ENCODE results near the gene CNOT4.

The CNOT4 gene

DNA sequence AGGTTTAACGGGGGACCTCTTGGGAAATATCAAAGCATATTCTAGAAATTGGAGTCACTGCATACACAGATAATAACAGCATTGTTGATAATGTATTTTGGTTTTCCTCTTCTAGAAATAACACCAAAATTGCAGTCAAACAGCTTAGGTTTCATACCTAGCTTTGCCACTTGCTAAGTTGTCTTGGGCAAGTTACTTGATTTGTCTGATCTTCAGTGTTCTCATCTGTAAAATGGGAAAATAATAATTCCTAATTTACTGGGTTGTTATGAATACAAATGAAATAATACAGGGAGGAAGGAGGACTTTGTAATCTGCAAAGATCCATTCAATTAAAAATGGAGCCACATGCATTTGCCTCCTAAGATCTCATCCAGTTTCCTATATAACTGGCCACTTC, 27.6 kb upstream of the CNOT4 start:
- no peaks in the 10 kb centered on the region for H3K9me3 ChIP-seq
- TF ChIP-seq, protein P1, sequence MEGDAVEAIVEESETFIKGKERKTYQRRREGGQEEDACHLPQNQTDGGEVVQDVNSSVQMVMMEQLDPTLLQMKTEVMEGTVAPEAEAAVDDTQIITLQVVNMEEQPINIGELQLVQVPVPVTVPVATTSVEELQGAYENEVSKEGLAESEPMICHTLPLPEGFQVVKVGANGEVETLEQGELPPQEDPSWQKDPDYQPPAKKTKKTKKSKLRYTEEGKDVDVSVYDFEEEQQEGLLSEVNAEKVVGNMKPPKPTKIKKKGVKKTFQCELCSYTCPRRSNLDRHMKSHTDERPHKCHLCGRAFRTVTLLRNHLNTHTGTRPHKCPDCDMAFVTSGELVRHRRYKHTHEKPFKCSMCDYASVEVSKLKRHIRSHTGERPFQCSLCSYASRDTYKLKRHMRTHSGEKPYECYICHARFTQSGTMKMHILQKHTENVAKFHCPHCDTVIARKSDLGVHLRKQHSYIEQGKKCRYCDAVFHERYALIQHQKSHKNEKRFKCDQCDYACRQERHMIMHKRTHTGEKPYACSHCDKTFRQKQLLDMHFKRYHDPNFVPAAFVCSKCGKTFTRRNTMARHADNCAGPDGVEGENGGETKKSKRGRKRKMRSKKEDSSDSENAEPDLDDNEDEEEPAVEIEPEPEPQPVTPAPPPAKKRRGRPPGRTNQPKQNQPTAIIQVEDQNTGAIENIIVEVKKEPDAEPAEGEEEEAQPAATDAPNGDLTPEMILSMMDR (IDR thresholded peaks at IDR 0.05; ENCODE audit: low read depth, low read length), result no peak
- no peak for DNase-seq
- H3K4me3 ChIP-seq (ENCODE audit: low read depth, low read length), result no peak overlapping the region
- no peaks in the 10 kb centered on the region for H3K36me3 ChIP-seq
- H3K27me3 ChIP-seq, result no peaks in the 10 kb centered on the region
- no peaks in the 10 kb centered on the region for H3K4me1 ChIP-seq

DNA sequence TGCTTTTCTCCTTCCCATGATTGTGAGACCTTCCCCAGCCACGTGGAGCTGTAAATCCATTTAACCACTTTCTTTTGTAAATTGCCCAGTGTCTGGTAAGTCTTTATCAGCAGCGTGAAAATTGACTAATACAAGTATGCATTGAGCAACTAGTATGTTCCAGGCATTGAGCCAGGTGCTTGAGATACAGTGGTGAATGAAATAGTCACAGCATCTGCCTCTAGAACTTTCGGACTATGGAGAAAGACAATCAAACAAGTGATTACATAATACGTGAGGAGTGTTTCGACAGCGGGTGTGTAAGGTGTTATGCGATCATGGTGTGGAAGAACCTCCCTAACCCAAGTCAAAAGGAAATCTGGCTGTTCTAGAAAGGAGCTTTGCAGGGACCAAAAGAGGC, 26.2 kb upstream of the CNOT4 start:
- Histone ChIP-seq H3K4me3 (ENCODE audit: low read depth, low read length) (no peak overlapping the region), H3K9me3 (no peaks in the 10 kb centered on the region), H3K4me1 (no peaks in the 10 kb centered on the region), H3K27me3 (no peaks in the 10 kb centered on the region), H3K36me3 (no peaks in the 10 kb centered on the region)
- DNase-seq, result no peak
- TF ChIP-seq, protein P1 (IDR thresholded peaks at IDR 0.05; ENCODE audit: low read depth, low read length), result no peak

DNA sequence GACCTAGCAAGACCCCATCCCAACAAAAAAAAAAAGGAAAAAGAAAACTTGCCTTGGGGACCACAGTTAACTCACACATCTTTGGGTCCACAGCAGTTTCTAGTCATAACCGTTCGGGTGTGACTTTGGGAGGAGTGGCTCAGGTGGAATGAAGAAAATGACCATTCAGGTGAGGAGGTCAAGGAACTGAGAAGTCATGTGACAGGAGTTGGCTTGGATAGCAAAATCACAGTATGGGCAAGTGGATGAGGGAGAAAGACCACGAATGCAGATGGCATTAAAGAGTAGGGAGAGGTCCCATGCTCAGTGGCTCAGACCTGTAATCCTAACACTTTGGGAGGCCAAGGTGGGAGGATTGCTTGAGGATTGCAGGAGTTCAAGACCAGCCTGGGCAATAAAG, 17.1 kb upstream of the CNOT4 start:
- no peak for DNase-seq
- no peaks in the 10 kb centered on the region for H3K4me1 ChIP-seq
- TF ChIP-seq, protein P1 (IDR thresholded peaks at IDR 0.05; ENCODE audit: low read depth, low read length), result no peak
- H3K9me3 ChIP-seq, result no peaks in the 10 kb centered on the region
- H3K36me3 ChIP-seq, result no peaks in the 10 kb centered on the region
- H3K27me3 ChIP-seq, result no peaks in the 10 kb centered on the region
- H3K4me3 ChIP-seq (ENCODE audit: low read depth, low read length), result no peak overlapping the region

DNA sequence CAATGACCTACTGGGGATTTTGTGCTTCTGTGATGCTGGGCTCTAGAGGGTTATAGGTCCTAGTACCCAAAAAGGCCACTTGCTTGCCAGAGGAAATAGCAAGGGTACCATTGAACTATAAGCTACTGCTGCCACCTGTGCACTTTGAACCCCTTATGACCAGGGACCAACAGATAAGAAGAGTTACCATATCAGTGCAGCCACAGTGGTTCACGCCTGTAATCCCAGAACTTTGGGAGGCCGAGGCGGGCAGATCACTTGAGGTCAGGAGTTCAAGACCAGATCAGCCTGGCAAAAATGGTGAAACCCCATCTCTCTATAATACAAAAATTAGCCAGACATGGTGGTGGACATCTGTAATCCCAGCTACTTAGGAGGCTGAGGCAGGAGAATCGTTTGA, 15.5 kb upstream of the CNOT4 start:
- Histone ChIP-seq H3K9me3 (no peaks in the 10 kb centered on the region), H3K27me3 (no peaks in the 10 kb centered on the region), H3K4me1 (no peaks in the 10 kb centered on the region), H3K36me3 (no peaks in the 10 kb centered on the region), H3K4me3 (ENCODE audit: low read depth, low read length) (no peak overlapping the region)
- no peak for DNase-seq
- TF ChIP-seq, protein P1 (IDR thresholded peaks at IDR 0.05; ENCODE audit: low read depth, low read length), result no peak

DNA sequence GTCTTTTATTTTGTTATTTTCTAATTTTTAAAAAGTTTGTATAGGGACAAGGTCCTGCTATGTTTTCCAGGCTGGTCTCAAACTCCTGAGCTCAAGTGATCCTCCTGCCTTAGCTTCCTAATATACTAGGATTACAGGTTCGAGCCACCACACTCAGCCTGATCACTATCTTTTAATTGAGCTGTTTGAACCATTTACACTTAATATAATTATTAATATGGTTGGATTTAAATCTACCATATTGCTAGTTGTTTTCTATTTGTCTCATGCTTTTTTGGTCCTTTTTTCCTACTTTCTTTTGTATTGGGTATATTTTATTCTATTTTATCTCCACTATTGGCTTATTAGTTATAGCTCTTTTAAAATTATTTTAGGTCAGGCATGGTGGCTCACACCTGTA, 13.2 kb upstream of the CNOT4 start:
- TF ChIP-seq, protein P1 (IDR thresholded peaks at IDR 0.05; ENCODE audit: low read depth, low read length), result no peak
- H3K4me1 ChIP-seq, result no peaks in the 10 kb centered on the region
- no peaks in the 10 kb centered on the region for H3K36me3 ChIP-seq
- no peaks in the 10 kb centered on the region for H3K9me3 ChIP-seq
- H3K4me3 ChIP-seq (ENCODE audit: low read depth, low read length), result no peak overlapping the region
- H3K27me3 ChIP-seq, result no peaks in the 10 kb centered on the region
- DNase-seq, result no peak

DNA sequence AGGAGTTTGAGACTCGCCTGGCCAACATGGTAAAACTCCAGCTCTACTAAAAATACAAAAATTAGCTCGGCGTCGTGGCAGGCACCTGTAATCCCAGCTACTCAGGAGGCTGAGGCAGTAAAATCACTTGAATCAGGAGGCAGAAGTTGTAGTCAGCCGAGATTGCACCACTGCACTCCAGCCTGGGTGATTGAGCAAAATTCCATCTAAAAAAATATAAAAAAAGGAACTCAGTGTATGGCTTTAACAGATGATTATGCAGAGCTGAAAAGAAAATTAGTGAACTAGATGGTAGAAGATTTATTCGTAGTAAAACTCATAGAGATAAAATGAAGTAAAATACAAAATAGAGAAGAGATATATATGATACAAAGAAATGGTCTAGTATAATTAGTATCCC, 12.6 kb upstream of the CNOT4 start:
- no peak overlapping the region for H3K4me3 ChIP-seq (ENCODE audit: low read depth, low read length)
- TF ChIP-seq, protein P1 (IDR thresholded peaks at IDR 0.05; ENCODE audit: low read depth, low read length), result no peak
- H3K27me3 ChIP-seq, result no peaks in the 10 kb centered on the region
- no peak for DNase-seq
- H3K36me3 ChIP-seq, result no peaks in the 10 kb centered on the region
- H3K4me1 ChIP-seq, result no peaks in the 10 kb centered on the region
- H3K9me3 ChIP-seq, result no peaks in the 10 kb centered on the region
